Calu3 (cell line): ENCODE data around the gene NCBP2. TPM values are rescaled to one million over a fixed set of nuclear protein-coding genes. Genes with fewer than 3 reads are reported as not detected.

Source experiments
- BruUV-seq: library from RNA; stranded (reverse); fragments of 400-500 nt; replicated peaks from 2 replicates; lab custom pipeline; 2021; lab: Mats Ljungman, UMichigan
- CTCF ChIA-PET: fragments of 300-600 bp; sonication (Branson Sonifier 250); formaldehyde crosslinking; loops from one replicate; lab custom pipeline; 2022; ENCODE audit warnings: antibody characterized with exemption; lab: Charles Lee
- DNase-seq: peaks from one replicate; pipeline ENCODE4 v3.0.0; 2022
- H3K27ac Mint-ChIP-seq: one replicate; pipeline ENCODE4 v1.8.0; 2022; ENCODE audit warnings: mixed read lengths; ENCODE audit not compliant: unreplicated experiment
- H3K27me3 Mint-ChIP-seq: one replicate; pipeline ENCODE4 v1.8.0; 2022; ENCODE audit warnings: mixed read lengths; ENCODE audit not compliant: unreplicated experiment
- H3K36me3 Mint-ChIP-seq: one replicate; pipeline ENCODE4 v1.8.0; 2022; ENCODE audit warnings: mild to moderate bottlenecking, moderate library complexity, mixed read lengths; ENCODE audit not compliant: insufficient read depth, unreplicated experiment
- H3K4me1 Mint-ChIP-seq: one replicate; pipeline ENCODE4 v1.8.0; 2022; ENCODE audit warnings: mild to moderate bottlenecking, low read depth, mixed read lengths; ENCODE audit not compliant: unreplicated experiment
- H3K4me3 Mint-ChIP-seq: one replicate; pipeline ENCODE4 v1.8.0; 2022; ENCODE audit warnings: mild to moderate bottlenecking, low read depth, moderate library complexity, mixed read lengths; ENCODE audit not compliant: unreplicated experiment
- H3K9me3 Mint-ChIP-seq: one replicate; pipeline ENCODE4 v1.8.0; 2022; ENCODE audit warnings: low read depth, mixed read lengths; ENCODE audit not compliant: unreplicated experiment
- intact Hi-C: fragments of 100-400 bp; cut with micrococcal nuclease; formaldehyde crosslinking; loops from one replicate; pipeline ENCODE4 v1.10.0; 2022; ENCODE audit not compliant: unreplicated experiment
- total RNA-seq: library from RNA; stranded (reverse); gene quantifications from 2 replicates; pipeline ENCODE4 v1.2.3, GENCODE V29; 2022
- TF ChIP-seq, protein P1 (sequence below): fragments of 200-600 bp; IDR thresholded peaks from one replicate; pipeline ENCODE4 v1.8.0; 2022; ENCODE audit warnings: antibody characterized with exemption; ENCODE audit not compliant: unreplicated experiment

NCBP2 gene
- total RNA-seq, 1 experiment from 2014 or later, result 67.1 TPM

DNA sequence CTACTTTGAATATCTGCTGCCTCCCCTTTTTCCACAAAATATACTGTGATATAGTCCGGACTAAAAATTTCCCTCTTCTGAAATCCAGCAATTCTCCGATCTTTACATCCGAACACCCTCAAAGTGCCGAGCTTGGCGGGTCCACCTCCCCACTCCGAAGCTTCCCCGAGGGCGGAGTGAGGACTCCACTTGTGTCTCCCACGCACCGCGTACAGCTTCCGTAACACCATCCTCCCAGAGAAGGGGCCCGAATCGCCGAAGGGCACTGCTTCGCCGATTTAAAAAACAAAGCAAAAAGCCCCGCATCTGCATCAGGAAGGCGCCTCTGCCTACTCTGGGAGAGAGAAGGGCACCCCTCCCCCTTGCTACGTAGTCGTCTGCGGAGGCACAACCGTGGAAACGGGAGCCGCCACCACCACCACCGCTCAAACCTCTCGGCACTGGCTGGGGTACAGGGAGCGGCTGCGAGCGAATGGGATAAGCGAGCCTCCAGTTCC lies 551 bp downstream of the NCBP2 start:
- intact Hi-C loops, result loop anchor here (5.0 to 10.0 kb wide), 2 partner anchors 104 to 337 kb away; no protein-coding TSS in a partner anchor
- peak; percentile 59 for DNase-seq
- peak overlapping the region; percentile 96 for H3K4me3 Mint-ChIP-seq
- no peaks in the 10 kb centered on the region for H3K9me3 Mint-ChIP-seq
- TF ChIP-seq, protein P1, sequence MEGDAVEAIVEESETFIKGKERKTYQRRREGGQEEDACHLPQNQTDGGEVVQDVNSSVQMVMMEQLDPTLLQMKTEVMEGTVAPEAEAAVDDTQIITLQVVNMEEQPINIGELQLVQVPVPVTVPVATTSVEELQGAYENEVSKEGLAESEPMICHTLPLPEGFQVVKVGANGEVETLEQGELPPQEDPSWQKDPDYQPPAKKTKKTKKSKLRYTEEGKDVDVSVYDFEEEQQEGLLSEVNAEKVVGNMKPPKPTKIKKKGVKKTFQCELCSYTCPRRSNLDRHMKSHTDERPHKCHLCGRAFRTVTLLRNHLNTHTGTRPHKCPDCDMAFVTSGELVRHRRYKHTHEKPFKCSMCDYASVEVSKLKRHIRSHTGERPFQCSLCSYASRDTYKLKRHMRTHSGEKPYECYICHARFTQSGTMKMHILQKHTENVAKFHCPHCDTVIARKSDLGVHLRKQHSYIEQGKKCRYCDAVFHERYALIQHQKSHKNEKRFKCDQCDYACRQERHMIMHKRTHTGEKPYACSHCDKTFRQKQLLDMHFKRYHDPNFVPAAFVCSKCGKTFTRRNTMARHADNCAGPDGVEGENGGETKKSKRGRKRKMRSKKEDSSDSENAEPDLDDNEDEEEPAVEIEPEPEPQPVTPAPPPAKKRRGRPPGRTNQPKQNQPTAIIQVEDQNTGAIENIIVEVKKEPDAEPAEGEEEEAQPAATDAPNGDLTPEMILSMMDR, result no peak
- H3K27ac Mint-ChIP-seq, result peak overlapping the region; percentile 97
- H3K36me3 Mint-ChIP-seq, result peaks cover 85% of the 10 kb centered on the region
- peaks cover 9% of the 10 kb centered on the region for H3K4me1 Mint-ChIP-seq
- H3K27me3 Mint-ChIP-seq, result no peaks in the 10 kb centered on the region
- CTCF ChIA-PET, result interaction anchor here (0.6 to 2.0 kb wide), 4 partner anchors 19 to 373 kb away, joined by 3 to 12 read pairs (median 4); partner anchors contain the start of genes FBXO45 and WDR53
- BruUV-seq, result TSS peak; percentile 67

GRCh38 chr3:196938576-196938975 lies 3.8 kb downstream of the NCBP2 start:
- peaks cover 90% of the 10 kb centered on the region for H3K36me3 Mint-ChIP-seq
- no peak for DNase-seq
- CTCF ChIA-PET, result no interaction called here
- H3K9me3 Mint-ChIP-seq, result no peaks in the 10 kb centered on the region
- no peak overlapping the region for H3K4me3 Mint-ChIP-seq
- peaks cover 9% of the 10 kb centered on the region for H3K4me1 Mint-ChIP-seq
- BruUV-seq, result no TSS peak
- H3K27ac Mint-ChIP-seq, result no peak overlapping the region
- TF ChIP-seq, protein P1, result no peak
- intact Hi-C loops, result no loop called here
- no peaks in the 10 kb centered on the region for H3K27me3 Mint-ChIP-seq

- no TSS peak for BruUV-seq
- Mint-ChIP-seq H3K9me3 (no peaks in the 10 kb centered on the region), H3K4me1 (peaks cover 9% of the 10 kb centered on the region), H3K27ac (no peak overlapping the region), H3K4me3 (no peak overlapping the region), H3K27me3 (no peaks in the 10 kb centered on the region), H3K36me3 (peaks cover 88% of the 10 kb centered on the region)
- TF ChIP-seq, protein P1, result no peak
- intact Hi-C loops, result no loop called here
- DNase-seq, result no peak
- CTCF ChIA-PET, result no interaction called here
Measured at GRCh38 chr3:196938124-196938523, 4.2 kb downstream of the NCBP2 start.

- TF ChIP-seq, protein P1, result no peak
- intact Hi-C loops, result no loop called here
- Mint-ChIP-seq H3K36me3 (peaks cover 81% of the 10 kb centered on the region), H3K9me3 (no peaks in the 10 kb centered on the region), H3K4me1 (peaks cover 4% of the 10 kb centered on the region), H3K4me3 (no peak overlapping the region), H3K27me3 (no peaks in the 10 kb centered on the region), H3K27ac (no peak overlapping the region)
- BruUV-seq, result TSS peak; percentile 29
- CTCF ChIA-PET, result no interaction called here
- no peak for DNase-seq
Measured at GRCh38 chr3:196936288-196936687, 6.0 kb downstream of the NCBP2 start.
